HepG2 (cell line): ENCODE results near the gene MRPL14. TPM values are rescaled to one million over a fixed set of nuclear protein-coding genes. Genes with fewer than 3 reads are reported as not detected.
A peak's percentile ranks its signal among the peaks of the same experiment; 100 is the strongest.

Source experiments
- ATAC-seq: fragments of 200-7000 bp; cut with Tn5 transposase; 3 replicates; pipeline ENCODE4 v1.9.1; 2020; ENCODE audit warnings: mild to moderate bottlenecking, moderate library complexity
- BruUV-seq: library from RNA; stranded (reverse); fragments of 400-500 nt; replicated peaks from 2 replicates; lab custom pipeline; 2021; lab: Mats Ljungman, UMichigan
- CTCF ChIA-PET: fragments of 300-600 bp; formaldehyde crosslinking; extraction: SDS; loops from one replicate; lab custom pipeline; 2021; ENCODE audit warnings: low total read pairs, inconsistent platforms, low intra/inter-chr PET ratio; lab: Yijun Ruan, JAX
- POLR2A ChIA-PET: fragments of 350-600 bp; sonication (Branson Sonifier 250); formaldehyde crosslinking; loops from one replicate; lab custom pipeline; 2020; ENCODE audit warnings: antibody characterized with exemption, inconsistent platforms; lab: Yijun Ruan, JAX
- DNase-seq: peaks from one replicate; pipeline ENCODE4 v3.0.0-alpha.2; 2015; ENCODE audit warnings: low spot score
- FAIRE-seq: peaks from 3 replicates; lab custom pipeline; 2011; peaks lifted over from hg19 to GRCh38; lab: Jason Lieb, UNC
- H2AFZ ChIP-seq: one replicate; pipeline ENCODE4 v1.6.1; 2011; ENCODE audit warnings: low read length, inconsistent platforms
- H3K27ac ChIP-seq: fragments of 300-600 bp; 3 replicates; pipeline ENCODE4 v1.8.0; 2011; ENCODE audit warnings: mixed run types, mild to moderate bottlenecking, mixed read lengths, low read length, inconsistent platforms; ENCODE audit not compliant: insufficient read depth; ENCODE audit errors: extremely low read length
- H3K27me3 ChIP-seq, 2 experiments: fragments of 200-600 bp in 1 of 2; 2 replicates in 1 of 2; 3 replicates in 1 of 2; pipeline versions ENCODE4 v1.6.0 to v1.8.0; 2011; ENCODE audit warnings: low read length in 2 of 2, mild to moderate bottlenecking in 2 of 2, moderate library complexity in 2 of 2, inconsistent platforms in 1 of 2; ENCODE audit not compliant: insufficient read depth in 2 of 2, control insufficient read depth in 1 of 2
- H3K36me3 ChIP-seq, 2 experiments: fragments of 200-600 bp in 1 of 2; replicated peaks in 1 of 2; 2 replicates in 1 of 2; 3 replicates in 1 of 2; pipeline versions ENCODE4 v1.5.1 to v1.8.0; 2011; ENCODE audit warnings: low read length in 2 of 2, inconsistent platforms in 1 of 2; ENCODE audit not compliant: insufficient read depth in 2 of 2, control insufficient read depth in 1 of 2
- H3K4me1 ChIP-seq: 2 replicates; pipeline ENCODE4 v1.5.1; 2012; ENCODE audit warnings: low read length, inconsistent platforms; ENCODE audit not compliant: insufficient read depth
- H3K4me2 ChIP-seq: 2 replicates; pipeline ENCODE4 v1.6.0; 2011; ENCODE audit warnings: low read depth, low read length, inconsistent platforms
- H3K4me3 ChIP-seq, 3 experiments: fragments of 200-600 bp in 1 of 3; sonication (generic), shearing (Covaris generic) in 1 of 3; replicated peaks in 1 of 3; 2 replicates each; pipeline ENCODE4 v1.5.1; 2011 to 2016; ENCODE audit warnings: low read length in 3 of 3, inconsistent platforms in 2 of 3, low read depth in 2 of 3, mild to moderate bottlenecking in 2 of 3, control low read depth in 1 of 3, mixed read lengths in 1 of 3; ENCODE audit not compliant: insufficient read depth in 1 of 3
- H3K79me2 ChIP-seq: one replicate; pipeline ENCODE4 v1.6.1; 2011; ENCODE audit warnings: low read length, inconsistent platforms; ENCODE audit not compliant: insufficient read depth
- H3K9ac ChIP-seq: 2 replicates; pipeline ENCODE4 v1.6.0; 2011; ENCODE audit warnings: mild to moderate bottlenecking, low read depth, low read length, inconsistent platforms; ENCODE audit not compliant: insufficient read depth
- H3K9me3 ChIP-seq: 2 replicates; pipeline ENCODE4 v1.5.1; 2012; ENCODE audit warnings: mild to moderate bottlenecking, low read length
- H4K20me1 ChIP-seq: 2 replicates; pipeline ENCODE4 v1.6.0; 2011; ENCODE audit warnings: inconsistent platforms, mild to moderate bottlenecking, low read length, moderate library complexity; ENCODE audit not compliant: insufficient read depth
- HIC2 ChIP-seq: sonication (generic); formaldehyde crosslinking; IDR thresholded peaks from 2 replicates; pipeline ENCODE4 v1.9.0; 2022; ENCODE audit warnings: low read depth, missing genetic modification reagents
- ZNF33B ChIP-seq: sonication (generic); formaldehyde crosslinking; IDR thresholded peaks from 2 replicates; pipeline ENCODE4 v1.5.1; 2020; ENCODE audit warnings: mild to moderate bottlenecking, missing genetic modification reagents
- ZNF550 ChIP-seq: sonication (generic); formaldehyde crosslinking; IDR thresholded peaks from 2 replicates; pipeline ENCODE4 v1.4.0; 2020; ENCODE audit warnings: mild to moderate bottlenecking, missing genetic modification reagents, borderline replicate concordance
- ZNF687 ChIP-seq: sonication (generic); formaldehyde crosslinking; IDR thresholded peaks from 2 replicates; pipeline ENCODE4 v1.5.1; 2020; ENCODE audit warnings: mild to moderate bottlenecking, missing genetic modification reagents, moderate library complexity
- WGBS: methylation state at CpG from one replicate; pipeline ENCODE4 v1.1.6; 2017; ENCODE audit warnings: low lambda C conversion rate; 5-methylcytosine and 5-hydroxymethylcytosine counted together
- in situ Hi-C: cut with HindIII; loops from 2 replicates; pipeline ENCODE4 v1.10.0; 2017; ENCODE audit warnings: low pct_unique_long_range_greater_than_20kb; ENCODE audit not compliant: extremely low pct_ligation_motif_present
- intact Hi-C: fragments of 100-400 bp; cut with micrococcal nuclease; formaldehyde crosslinking; loops from one replicate; pipeline ENCODE4 v1.10.0; 2022; ENCODE audit not compliant: unreplicated experiment
- polyA plus RNA-seq, 8 experiments: library from polyadenylated mRNA; depleted of rRNA in 3 of 8; stranded (reverse) in 7 of 8; unstranded in 1 of 8; fragments of >200 nt; fragmentation: Illumina TruSeq in 4 of 8; extraction: Trizol in 4 of 8; gene quantifications; 2 replicates each; pipeline versions ENCODE4 v1.2.1 to v1.2.3, GENCODE V29; 2011 to 2016; ENCODE audit warnings: low read depth in 4 of 8, missing spikeins in 1 of 8, mixed read lengths in 1 of 8; ENCODE audit not compliant: insufficient read depth in 1 of 8
- total RNA-seq, 5 experiments: library from RNA; depleted of rRNA; stranded (reverse); fragments of >200 nt; fragmentation: Illumina TruSeq; extraction: Trizol; gene quantifications; 2 replicates each; pipeline ENCODE4 v1.2.3, GENCODE V29; 2016; ENCODE audit warnings: low read depth in 1 of 5

Gene MRPL14
- total and polyA plus RNA-seq, 2 of the 13 experiments (the other 11 are each of a cell fraction or from before 2014, with no cell fraction given), result 157 to 178 TPM

- no peaks in the 10 kb centered on the region for H3K79me2 ChIP-seq
- CTCF ChIA-PET, result no interaction called here
- POLR2A ChIA-PET, result interaction anchor here (1.1 to 1.4 kb wide), 2 partner anchors 10 to 79 kb away, joined by 3 read pairs; no protein-coding TSS in a partner anchor
- H3K4me3 ChIP-seq, result peak overlapping the region in 1 of 3 experiments; percentile 41; a peak in 1 of 6 replicates
- H3K27me3 ChIP-seq, result peaks cover 7 to 47% of the 10 kb centered on the region in 2 experiments; a peak in 4 of 5 replicates
- H3K4me1 ChIP-seq, result peaks cover 55% of the 10 kb centered on the region
- H3K36me3 ChIP-seq, result no peaks in the 10 kb centered on the region
- WGBS, result 16% methylated on average over 16 of the region's 16 CpGs
- peak overlapping the region; percentile 34 for H2AFZ ChIP-seq
- DNase-seq (no peak), FAIRE-seq (no peak), ATAC-seq (peak; percentile 24)
- peak overlapping the region; percentile 60 for H3K4me2 ChIP-seq
- no peak overlapping the region for H3K9ac ChIP-seq
- no TSS peak for BruUV-seq
- H3K27ac ChIP-seq, result no peak overlapping the region
- intact Hi-C loops (no loop called here), in situ Hi-C loops (no loop called here)
- no peaks in the 10 kb centered on the region for H3K9me3 ChIP-seq
- no peak for TF ChIP-seq ZNF33B (CRISPR knock-in tag)
- peak; percentile 45 for TF ChIP-seq ZNF687 (CRISPR knock-in tag)
- no peak for TF ChIP-seq ZNF550 (CRISPR knock-in tag)
- TF ChIP-seq HIC2 (CRISPR knock-in tag), result 0 out of 2 replicates have a peak, but pooled peaks have one; percentile 30
- H4K20me1 ChIP-seq, result no peaks in the 10 kb centered on the region
Observed at GRCh38 chr6:44166591-44167184, 39.4 kb upstream of the MRPL14 start.
